Urothelium cell line (cell line): Measurements from ENCODE around the gene SYCP3.
"Not testable (repeated sequence)": the region's sequence is repeated elsewhere in the genome, so short reads cannot be mapped to it uniquely, and the experiment has no call there.

Experiments
- DNase-seq: peaks from one replicate; pipeline ENCODE4 v3.0.0; 2011; ENCODE audit warnings: low spot score, mixed read lengths
- FAIRE-seq: peaks from 2 replicates; lab custom pipeline; 2011; peaks lifted over from hg19 to GRCh38; lab: Jason Lieb, UNC

The SYCP3 gene

GRCh38 chr12:101761350-101761749 is 22.1 kb upstream of the SYCP3 start:
- FAIRE-seq (no peak), DNase-seq (no peak)

GRCh38 chr12:101759396-101760047 is 20.3 kb upstream of the SYCP3 start:
- no peak for FAIRE-seq
- peak; percentile 23 for DNase-seq

- no peak for DNase-seq
- no peak for FAIRE-seq
Observed at GRCh38 chr12:101750152-101750551, 10.9 kb upstream of the SYCP3 start.

- FAIRE-seq (no peak), DNase-seq (no peak)
Observed at GRCh38 chr12:101749657-101750056, 10.4 kb upstream of the SYCP3 start.

- FAIRE-seq = no peak
Observed at GRCh38 chr12:101748907-101749306, 9.6 kb upstream of the SYCP3 start.

GRCh38 chr12:101747697-101748096 is 8.4 kb upstream of the SYCP3 start:
- FAIRE-seq (no peak), DNase-seq (no peak)

More at GRCh38 chr12:101748907-101749306, 9.6 kb upstream of the SYCP3 start:
- DNase-seq = no peak

- no peak for FAIRE-seq
Observed at GRCh38 chr12:101746661-101747060, 7.4 kb upstream of the SYCP3 start.

GRCh38 chr12:101746196-101746595 is 6.9 kb upstream of the SYCP3 start:
- FAIRE-seq (no peak), DNase-seq (no peak)

More at GRCh38 chr12:101746661-101747060, 7.4 kb upstream of the SYCP3 start:
- DNase-seq = no peak

- FAIRE-seq = no peak
Observed at GRCh38 chr12:101745481-101745880, 6.2 kb upstream of the SYCP3 start.

GRCh38 chr12:101743724-101744472 is 4.6 kb upstream of the SYCP3 start:
- no peak for DNase-seq
- FAIRE-seq = no peak

More at GRCh38 chr12:101745481-101745880, 6.2 kb upstream of the SYCP3 start:
- no peak for DNase-seq

GRCh38 chr12:101743242-101743641 is 4.0 kb upstream of the SYCP3 start:
- DNase-seq = no peak
- FAIRE-seq = no peak

- DNase-seq (no peak), FAIRE-seq (no peak)
Observed at GRCh38 chr12:101740980-101741379, 1.7 kb upstream of the SYCP3 start.

- no peak for FAIRE-seq
Observed at GRCh38 chr12:101740566-101740965, 1.3 kb upstream of the SYCP3 start.

GRCh38 chr12:101737476-101737875 is 1.8 kb downstream of the SYCP3 start:
- no peak for FAIRE-seq
- no peak for DNase-seq

More at GRCh38 chr12:101740566-101740965, 1.3 kb upstream of the SYCP3 start:
- DNase-seq = no peak

- FAIRE-seq, DNase-seq: not testable (repeated sequence)
Observed at GRCh38 chr12:101734482-101734881, 4.8 kb downstream of the SYCP3 start.

GRCh38 chr12:101733166-101733565 is 6.1 kb downstream of the SYCP3 start:
- FAIRE-seq (no peak), DNase-seq (no peak)

GRCh38 chr12:101732318-101732717 is 6.9 kb downstream of the SYCP3 start:
- no peak for FAIRE-seq
- DNase-seq = no peak

GRCh38 chr12:101729842-101730241 is 9.4 kb downstream of the SYCP3 start:
- no peak for FAIRE-seq
- DNase-seq = no peak

- DNase-seq = no peak
- no peak for FAIRE-seq
Observed at GRCh38 chr12:101727098-101727497, 12.2 kb downstream of the SYCP3 start.

- FAIRE-seq (no peak), DNase-seq (no peak)
Observed at GRCh38 chr12:101722392-101722791, 16.9 kb downstream of the SYCP3 start.

- FAIRE-seq = no peak
- DNase-seq = no peak
Observed at GRCh38 chr12:101720118-101720517, 19.1 kb downstream of the SYCP3 start.

- DNase-seq (no peak), FAIRE-seq (no peak)
Observed at GRCh38 chr12:101719566-101719965, 19.7 kb downstream of the SYCP3 start.
